Measurements from ENCODE around the gene HAUS7.

The HAUS7 gene

DNA sequence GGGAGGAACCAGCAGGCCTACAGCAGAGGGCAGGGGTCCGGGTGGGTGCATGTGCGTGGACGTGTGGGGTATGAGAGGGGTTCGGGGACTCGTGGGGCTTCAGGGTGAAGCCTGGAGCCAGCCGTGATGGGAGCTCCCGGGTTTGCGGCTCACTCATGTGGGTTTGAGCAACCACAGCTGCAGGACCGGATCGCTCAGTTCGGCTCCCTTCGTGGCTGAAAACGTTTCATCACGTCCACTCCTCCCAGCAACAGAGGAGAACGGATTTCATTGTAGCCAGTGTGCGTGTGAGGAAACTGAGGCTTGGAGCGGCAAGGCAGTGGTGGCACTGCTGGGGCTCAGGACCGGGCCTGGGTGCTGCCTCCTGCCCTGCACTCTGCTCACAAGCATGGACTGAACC, 35.0 kb upstream of the HAUS7 start:
- TF ChIP-seq, protein P1, sequence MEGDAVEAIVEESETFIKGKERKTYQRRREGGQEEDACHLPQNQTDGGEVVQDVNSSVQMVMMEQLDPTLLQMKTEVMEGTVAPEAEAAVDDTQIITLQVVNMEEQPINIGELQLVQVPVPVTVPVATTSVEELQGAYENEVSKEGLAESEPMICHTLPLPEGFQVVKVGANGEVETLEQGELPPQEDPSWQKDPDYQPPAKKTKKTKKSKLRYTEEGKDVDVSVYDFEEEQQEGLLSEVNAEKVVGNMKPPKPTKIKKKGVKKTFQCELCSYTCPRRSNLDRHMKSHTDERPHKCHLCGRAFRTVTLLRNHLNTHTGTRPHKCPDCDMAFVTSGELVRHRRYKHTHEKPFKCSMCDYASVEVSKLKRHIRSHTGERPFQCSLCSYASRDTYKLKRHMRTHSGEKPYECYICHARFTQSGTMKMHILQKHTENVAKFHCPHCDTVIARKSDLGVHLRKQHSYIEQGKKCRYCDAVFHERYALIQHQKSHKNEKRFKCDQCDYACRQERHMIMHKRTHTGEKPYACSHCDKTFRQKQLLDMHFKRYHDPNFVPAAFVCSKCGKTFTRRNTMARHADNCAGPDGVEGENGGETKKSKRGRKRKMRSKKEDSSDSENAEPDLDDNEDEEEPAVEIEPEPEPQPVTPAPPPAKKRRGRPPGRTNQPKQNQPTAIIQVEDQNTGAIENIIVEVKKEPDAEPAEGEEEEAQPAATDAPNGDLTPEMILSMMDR (IDR thresholded peaks at IDR 0.05; ENCODE audit: low read depth, low read length, poor library complexity, severe bottlenecking): no peak
- no peak for TF ChIP-seq EZH2phosphoT487 (IDR thresholded peaks at IDR 0.05; ENCODE audit: borderline replicate concordance, low read length)
- Histone ChIP-seq H3K4me1 (ENCODE audit: control insufficient read depth, low read length) (no peaks in the 10 kb centered on the region), H3K36me3 (ENCODE audit: control insufficient read depth, low read length) (no peaks in the 10 kb centered on the region), H3K4me2 (ENCODE audit: low read length) (no peak overlapping the region), H3K9me2 (replicated peaks; ENCODE audit: control insufficient read depth, low read length) (no peaks in the 10 kb centered on the region), H3K4me3 (ENCODE audit: low read length) (no peak overlapping the region), H4K20me1 (ENCODE audit: control insufficient read depth, insufficient read depth, low read depth, low read length) (no peaks in the 10 kb centered on the region), H3K79me2 (ENCODE audit: control insufficient read depth, low read length) (no peaks in the 10 kb centered on the region), H3K27me3 (ENCODE audit: control insufficient read depth, low read length) (no peaks in the 10 kb centered on the region), H3K9me3 (ENCODE audit: control insufficient read depth, insufficient read depth, low read length) (no peaks in the 10 kb centered on the region), H3K27ac (ENCODE audit: low read depth, low read length) (no peak overlapping the region), H3F3A (ENCODE audit: control insufficient read depth, insufficient read depth) (no peaks in the 10 kb centered on the region)

DNA sequence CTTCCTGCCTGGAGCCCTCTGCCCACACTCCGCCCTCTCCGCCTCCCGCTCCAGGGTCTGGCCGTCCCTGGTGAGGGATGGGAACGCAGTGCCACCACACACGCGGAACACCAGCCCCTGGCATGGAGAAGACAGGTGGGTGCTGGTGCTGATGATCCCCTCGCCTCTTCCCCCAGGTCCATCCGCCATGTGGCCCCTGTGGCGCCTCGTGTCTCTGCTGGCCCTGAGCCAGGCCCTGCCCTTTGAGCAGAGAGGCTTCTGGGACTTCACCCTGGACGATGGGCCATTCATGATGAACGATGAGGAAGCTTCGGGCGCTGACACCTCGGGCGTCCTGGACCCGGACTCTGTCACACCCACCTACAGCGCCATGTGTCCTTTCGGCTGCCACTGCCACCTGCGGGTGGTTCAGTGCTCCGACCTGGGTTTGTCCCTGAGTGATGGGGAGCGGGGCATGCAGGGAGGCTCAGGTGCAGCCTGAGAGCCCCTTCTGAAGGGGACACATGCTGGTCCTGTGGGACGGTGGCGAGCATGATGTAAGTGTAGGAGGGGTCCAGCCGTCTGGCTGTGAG, 34.2 kb upstream of the HAUS7 start:
- no peak for TF ChIP-seq EZH2phosphoT487 (IDR thresholded peaks at IDR 0.05; ENCODE audit: borderline replicate concordance, low read length)
- TF ChIP-seq, protein P1 (IDR thresholded peaks at IDR 0.05; ENCODE audit: low read depth, low read length, poor library complexity, severe bottlenecking): no peak
- Histone ChIP-seq H3K4me2 (ENCODE audit: low read length) (no peak overlapping the region), H3K27me3 (ENCODE audit: control insufficient read depth, low read length) (no peaks in the 10 kb centered on the region)

DNA sequence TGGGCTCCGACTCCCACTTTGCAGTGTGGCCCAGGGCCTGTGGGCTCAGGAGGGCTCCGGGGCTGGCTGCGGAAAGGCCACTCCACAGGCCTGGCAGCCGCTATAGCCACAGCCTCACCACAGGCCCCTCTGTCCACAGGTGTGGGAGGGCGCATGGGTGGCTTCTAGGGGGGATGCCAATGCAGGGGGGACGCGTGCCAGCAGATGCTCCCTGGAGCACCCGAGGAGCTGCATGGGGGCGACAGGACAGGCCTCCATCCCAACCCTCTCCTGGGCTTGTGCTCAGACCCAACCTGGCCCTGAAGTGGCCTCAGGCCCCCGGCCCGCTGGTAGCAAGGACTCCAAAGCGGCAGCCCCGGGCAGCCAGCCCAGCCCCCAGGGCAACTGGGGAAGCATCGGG, 32.4 kb upstream of the HAUS7 start:
- no peaks in the 10 kb centered on the region for H3K27me3 ChIP-seq (ENCODE audit: control insufficient read depth, low read length)
- TF ChIP-seq EZH2phosphoT487 (IDR thresholded peaks at IDR 0.05; ENCODE audit: borderline replicate concordance, low read length): no peak
- TF ChIP-seq, protein P1 (IDR thresholded peaks at IDR 0.05; ENCODE audit: low read depth, low read length, poor library complexity, severe bottlenecking): no peak
- H3F3A ChIP-seq (ENCODE audit: control insufficient read depth, insufficient read depth): no peaks in the 10 kb centered on the region
- no peaks in the 10 kb centered on the region for H3K79me2 ChIP-seq (ENCODE audit: control insufficient read depth, low read length)
- no peaks in the 10 kb centered on the region for H3K9me2 ChIP-seq (replicated peaks; ENCODE audit: control insufficient read depth, low read length)
- H3K27ac ChIP-seq (ENCODE audit: low read depth, low read length): no peak overlapping the region
- no peak overlapping the region for H3K4me2 ChIP-seq (ENCODE audit: low read length)
- no peaks in the 10 kb centered on the region for H3K4me1 ChIP-seq (ENCODE audit: control insufficient read depth, low read length)
- H3K36me3 ChIP-seq (ENCODE audit: control insufficient read depth, low read length): no peaks in the 10 kb centered on the region
- H4K20me1 ChIP-seq (ENCODE audit: control insufficient read depth, insufficient read depth, low read depth, low read length): no peaks in the 10 kb centered on the region
- H3K4me3 ChIP-seq (ENCODE audit: low read length): no peak overlapping the region
- no peaks in the 10 kb centered on the region for H3K9me3 ChIP-seq (ENCODE audit: control insufficient read depth, insufficient read depth, low read length)

More for the DNA sequence above, 34.2 kb upstream of the HAUS7 start:
- Histone ChIP-seq H3K79me2 (ENCODE audit: control insufficient read depth, low read length) (no peaks in the 10 kb centered on the region), H4K20me1 (ENCODE audit: control insufficient read depth, insufficient read depth, low read depth, low read length) (no peaks in the 10 kb centered on the region), H3K4me3 (ENCODE audit: low read length) (no peak overlapping the region), H3K9me2 (replicated peaks; ENCODE audit: control insufficient read depth, low read length) (no peaks in the 10 kb centered on the region), H3F3A (ENCODE audit: control insufficient read depth, insufficient read depth) (no peaks in the 10 kb centered on the region), H3K4me1 (ENCODE audit: control insufficient read depth, low read length) (no peaks in the 10 kb centered on the region), H3K36me3 (ENCODE audit: control insufficient read depth, low read length) (no peaks in the 10 kb centered on the region), H3K27ac (ENCODE audit: low read depth, low read length) (no peak overlapping the region), H3K9me3 (ENCODE audit: control insufficient read depth, insufficient read depth, low read length) (no peaks in the 10 kb centered on the region)
